ENCODE data around the gene BRD8.

BRD8 gene

DNA sequence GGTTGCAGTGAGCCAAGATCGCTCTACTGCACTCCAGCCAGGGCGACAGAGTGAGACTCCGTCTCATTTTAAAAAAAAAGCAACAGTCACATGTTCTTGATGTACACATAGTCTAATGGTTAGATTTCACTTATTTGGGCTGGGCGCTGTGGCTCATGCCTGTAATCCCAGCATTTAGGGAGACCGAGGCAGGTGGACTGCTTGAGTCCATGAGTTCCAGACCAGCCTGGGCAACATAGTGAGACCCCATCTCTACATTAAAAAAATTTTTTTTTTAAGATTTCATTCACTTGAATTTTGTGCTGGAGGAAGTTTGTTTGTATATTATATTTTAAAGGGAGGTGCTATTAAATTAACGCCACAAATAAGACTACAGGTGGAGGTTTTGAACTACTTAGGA lies 72.7 kb downstream of the BRD8 start:
- in situ Hi-C loops (cut with HindIII; ENCODE audit: low sequenced_read_pairs) = no loop called here

DNA sequence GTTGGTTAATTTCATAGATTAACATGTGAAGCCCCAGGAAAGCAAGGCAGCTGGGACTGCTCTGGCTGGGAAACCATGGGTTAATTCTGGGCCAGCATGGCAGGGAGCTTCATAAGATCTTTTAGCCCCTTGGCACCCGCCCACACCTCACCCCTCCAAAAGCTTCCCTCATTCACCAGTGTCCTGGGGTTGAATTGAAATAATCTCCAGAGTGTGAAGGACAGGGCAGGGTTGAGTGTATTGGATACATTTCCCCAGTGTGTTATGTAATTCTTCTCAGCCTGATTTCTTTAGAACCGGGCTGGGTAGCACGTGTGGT lies 75.2 kb downstream of the BRD8 start:
- in situ Hi-C loops (cut with HindIII; ENCODE audit: low sequenced_read_pairs) = no loop called here

DNA sequence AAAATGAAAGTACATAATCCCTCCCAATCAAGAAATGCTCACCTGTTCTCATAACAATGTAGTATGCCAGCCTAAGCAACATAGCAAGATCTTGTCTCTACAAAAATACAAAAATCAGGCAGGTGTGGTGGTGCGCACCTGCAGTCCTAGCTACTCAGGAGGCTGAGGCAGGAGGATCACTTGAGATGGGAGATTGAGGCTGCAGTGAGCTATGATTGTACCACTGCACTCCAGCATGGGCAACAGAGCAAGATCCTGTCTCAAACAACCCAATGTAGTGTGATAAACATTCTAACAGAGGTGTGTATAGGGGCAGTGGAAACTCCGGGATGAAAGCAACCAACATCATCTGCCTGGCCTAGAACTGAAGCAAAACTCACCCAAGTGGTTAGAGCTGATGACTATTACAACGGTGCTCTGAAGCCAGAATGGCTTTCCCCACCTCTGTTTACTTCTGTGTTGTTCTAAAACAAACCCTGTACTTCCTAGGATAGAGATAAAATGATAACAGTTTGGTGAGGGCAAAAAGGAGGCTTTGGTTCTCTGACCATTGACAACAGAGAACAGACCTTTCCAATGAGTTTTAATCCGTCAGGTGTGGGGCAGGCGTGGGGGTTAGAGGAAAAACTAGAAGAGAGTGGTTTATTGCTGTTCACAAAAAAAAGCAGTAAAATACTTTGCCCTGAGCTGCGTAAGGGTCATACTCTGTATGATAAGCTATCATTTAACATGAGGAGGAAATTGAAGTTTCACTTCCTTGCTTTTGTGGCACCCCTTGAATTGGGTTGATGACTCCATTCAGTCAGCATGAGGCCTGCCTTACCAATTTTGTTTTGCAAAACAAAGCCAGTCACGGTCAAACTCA lies 75.7 kb downstream of the BRD8 start:
- in situ Hi-C loops (cut with HindIII; ENCODE audit: low sequenced_read_pairs) = no loop called here

DNA sequence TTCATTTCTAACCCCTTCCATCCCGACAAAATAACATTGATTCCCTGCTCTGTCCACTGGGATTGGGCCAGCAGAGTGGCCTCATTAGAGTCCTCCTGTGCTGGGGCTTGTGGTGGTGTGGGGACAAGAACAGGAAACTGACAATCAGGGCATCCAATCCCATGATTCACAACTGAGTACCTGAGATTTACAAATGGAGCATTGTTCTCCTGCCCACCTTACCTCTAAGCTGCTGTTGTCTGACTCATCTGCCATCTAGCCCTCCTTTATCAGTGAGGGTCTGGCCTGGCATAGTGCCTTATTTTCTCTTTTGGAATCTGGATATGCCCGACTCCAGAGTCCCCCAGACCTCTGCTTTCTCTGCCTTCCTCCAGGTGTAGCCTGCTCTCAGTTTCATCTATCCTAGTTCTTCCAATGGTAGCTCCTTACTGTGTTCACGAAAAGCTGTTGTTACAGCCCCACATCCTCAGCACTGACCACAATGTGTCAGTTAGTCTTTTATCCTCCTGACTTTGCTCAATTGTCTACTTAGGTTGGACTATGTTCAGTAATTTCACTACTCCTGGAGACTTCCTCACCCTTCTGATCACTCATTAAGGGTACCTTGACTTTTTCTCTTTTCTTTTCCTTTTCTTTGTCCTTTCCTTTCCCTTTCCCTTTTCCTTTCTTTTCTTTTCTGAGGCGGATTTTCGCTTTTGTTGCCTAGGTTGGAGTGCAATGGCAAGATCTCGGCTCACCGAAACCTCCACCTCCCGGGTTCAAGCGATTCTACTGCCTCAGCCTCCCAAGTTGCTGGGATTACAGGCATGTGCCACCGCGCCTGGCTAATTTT lies 81.2 kb downstream of the BRD8 start:
- in situ Hi-C loops (cut with HindIII; ENCODE audit: low sequenced_read_pairs) = no loop called here

DNA sequence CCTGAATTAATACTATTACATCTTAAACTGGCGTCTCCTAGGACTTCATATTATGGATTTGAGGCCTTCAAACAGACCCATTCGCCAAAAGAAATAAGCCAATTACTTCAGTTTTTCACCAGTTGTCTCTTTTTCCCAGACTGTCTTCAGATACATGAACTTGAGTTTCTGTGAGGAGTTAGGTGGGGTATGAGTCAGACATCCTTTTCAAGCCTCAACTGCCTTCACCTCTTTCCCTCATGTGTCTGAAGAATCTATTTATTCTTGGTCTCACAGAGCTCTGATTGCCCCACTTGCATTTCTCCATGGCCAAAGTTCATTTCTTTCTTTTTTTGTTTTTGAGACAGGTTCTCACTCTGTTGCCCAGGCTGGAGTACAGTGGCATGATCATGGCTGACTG lies 82.1 kb downstream of the BRD8 start:
- in situ Hi-C loops (cut with HindIII; ENCODE audit: low sequenced_read_pairs) = no loop called here

DNA sequence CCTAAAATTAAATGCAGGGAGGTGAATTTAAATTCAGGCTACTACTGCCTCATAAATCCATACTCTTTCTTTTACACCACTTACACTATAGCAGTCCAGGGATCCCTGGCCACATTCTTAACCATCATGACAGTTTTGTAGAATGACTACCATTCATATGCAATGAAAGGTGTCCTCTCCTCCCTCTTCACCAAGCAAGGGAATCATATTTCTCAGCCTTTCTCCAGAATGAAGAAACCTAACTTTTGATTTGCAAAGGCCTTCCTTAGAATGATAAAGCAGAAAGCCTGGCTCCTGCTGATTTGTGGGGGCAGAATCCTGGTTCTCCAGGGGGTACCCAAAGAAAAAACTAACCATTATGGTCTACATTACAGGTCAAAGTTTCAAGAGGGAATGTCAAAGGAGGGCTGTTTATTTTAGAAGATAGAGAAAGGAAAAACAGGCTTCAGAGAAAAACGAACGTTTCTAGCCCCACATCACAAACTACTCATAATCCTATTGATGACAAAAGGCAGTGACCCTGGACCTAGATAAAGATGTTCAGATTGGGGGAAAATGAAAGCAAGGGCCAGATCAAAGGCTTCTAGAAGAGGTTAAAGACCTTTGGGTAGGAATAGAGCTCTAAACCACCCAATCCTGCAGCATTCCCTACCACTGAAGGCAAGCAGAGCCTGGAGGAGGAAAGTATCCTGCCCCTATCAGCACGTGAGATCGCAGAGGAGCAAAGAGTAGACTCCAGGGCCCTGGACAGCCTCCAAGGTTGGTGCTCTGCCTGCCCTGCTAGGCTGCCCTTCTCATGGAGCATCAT lies 83.1 kb downstream of the BRD8 start:
- in situ Hi-C loops (cut with HindIII; ENCODE audit: low sequenced_read_pairs) = no loop called here

DNA sequence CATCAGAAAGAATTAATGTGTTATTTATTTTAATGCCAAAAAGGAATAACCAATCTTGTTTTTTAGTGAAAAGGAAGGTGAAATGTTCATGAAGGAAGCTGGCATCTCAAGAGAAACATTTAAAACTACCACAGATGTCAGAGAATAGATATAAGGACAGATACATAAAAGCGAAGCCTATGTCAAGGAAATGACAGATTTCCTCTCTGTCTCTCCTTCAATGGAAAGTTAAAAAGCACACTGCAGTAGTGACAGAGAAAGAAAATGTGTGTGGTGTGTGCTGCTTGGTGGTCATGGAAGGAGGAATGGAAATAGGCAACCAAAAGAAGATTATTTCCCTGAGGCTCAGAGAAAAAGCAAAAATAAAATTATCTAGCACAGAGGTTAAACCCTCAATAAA lies 85.4 kb downstream of the BRD8 start:
- in situ Hi-C loops (cut with HindIII; ENCODE audit: low sequenced_read_pairs) = no loop called here

DNA sequence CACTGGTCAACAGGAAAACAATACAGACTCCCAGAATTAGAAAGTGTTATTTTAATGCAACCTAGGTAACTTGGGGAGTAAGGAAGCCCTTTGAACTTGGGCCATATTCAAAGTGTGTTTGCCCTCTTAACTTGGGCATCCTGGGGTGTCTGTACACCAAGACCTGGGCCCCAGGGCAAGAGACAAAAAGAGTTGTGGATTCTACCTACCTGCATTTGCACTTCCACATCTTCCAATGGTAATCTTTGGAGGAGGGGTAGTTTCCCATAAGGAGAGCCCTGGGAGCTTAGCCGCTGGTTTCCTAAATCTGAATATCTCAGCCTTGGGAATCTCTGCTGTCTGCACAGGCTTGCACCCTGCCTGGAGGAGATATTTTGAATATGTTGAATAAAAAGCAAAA lies 86.1 kb downstream of the BRD8 start:
- in situ Hi-C loops (cut with HindIII; ENCODE audit: low sequenced_read_pairs) = no loop called here

DNA sequence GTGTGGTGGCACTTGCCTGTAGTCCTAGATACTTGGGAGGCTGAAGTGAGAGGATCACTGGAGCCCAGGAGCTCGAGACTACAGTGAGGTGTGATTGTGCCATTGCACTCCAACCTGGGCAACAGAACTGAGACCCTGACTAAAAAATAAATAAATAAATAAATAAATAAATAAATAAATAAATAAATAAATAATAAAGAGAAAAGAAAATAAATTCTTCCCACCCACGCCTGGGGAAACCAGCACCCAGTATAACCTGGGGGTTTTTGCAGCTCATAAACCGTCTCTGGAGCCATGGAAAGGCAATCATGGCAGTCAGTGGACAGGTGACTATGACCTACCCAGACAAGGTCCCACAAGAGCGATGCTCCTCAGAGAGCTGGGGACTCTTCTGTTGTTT lies 86.7 kb downstream of the BRD8 start:
- in situ Hi-C loops (cut with HindIII; ENCODE audit: low sequenced_read_pairs) = no loop called here

Measured in DLD1 (cell line).